ENCODE data around the gene ESPL1.

GRCh38 chr12:53290661-53291060 lies 22.6 kb downstream of the ESPL1 start:
- no peak for TF ChIP-seq CTCF (IDR thresholded peaks at IDR 0.05)
- no peak for TF ChIP-seq POLR2A (IDR thresholded peaks at IDR 0.05)

Measured in ovary (tissue), 3 donors.